Measurements from ENCODE around the gene ZNF831. TPM values are rescaled to one million over a fixed set of nuclear protein-coding genes. Genes with fewer than 3 reads are reported as not detected.

The ZNF831 gene
- total RNA-seq, 1 donor, result not detected

GRCh38 chr20:59232618-59233017, 69.0 kb downstream of the ZNF831 start:
- no peak overlapping the region for H3K4me3 ChIP-seq (ENCODE audit: low read depth, low read length)
- no peak for DNase-seq (ENCODE audit: low read depth)
- TF ChIP-seq CTCF (IDR thresholded peaks at IDR 0.05; ENCODE audit: insufficient read depth, low read length), result no peak

- DNase-seq (ENCODE audit: low read depth), result no peak
- TF ChIP-seq CTCF (IDR thresholded peaks at IDR 0.05; ENCODE audit: insufficient read depth, low read length), result no peak
- H3K4me3 ChIP-seq (ENCODE audit: low read depth, low read length), result no peak overlapping the region
Observed at GRCh38 chr20:59235226-59235625, 71.6 kb downstream of the ZNF831 start.

GRCh38 chr20:59240006-59240405, 76.4 kb downstream of the ZNF831 start:
- H3K4me3 ChIP-seq (ENCODE audit: low read depth, low read length), result no peak overlapping the region
- no peak for DNase-seq (ENCODE audit: low read depth)
- no peak for TF ChIP-seq CTCF (IDR thresholded peaks at IDR 0.05; ENCODE audit: insufficient read depth, low read length)

GRCh38 chr20:59242714-59243626, 79.3 kb downstream of the ZNF831 start:
- no peak overlapping the region for H3K4me3 ChIP-seq (ENCODE audit: low read depth, low read length)
- no peak for DNase-seq (ENCODE audit: low read depth)

GRCh38 chr20:59246691-59247400, 83.2 kb downstream of the ZNF831 start:
- H3K4me3 ChIP-seq (ENCODE audit: low read depth, low read length), result no peak overlapping the region
- no peak for TF ChIP-seq CTCF (IDR thresholded peaks at IDR 0.05; ENCODE audit: insufficient read depth, low read length)

More at GRCh38 chr20:59242714-59243626, 79.3 kb downstream of the ZNF831 start:
- TF ChIP-seq CTCF (IDR thresholded peaks at IDR 0.05; ENCODE audit: insufficient read depth, low read length), result no peak

GRCh38 chr20:59247731-59248684, 84.4 kb downstream of the ZNF831 start:
- TF ChIP-seq CTCF (IDR thresholded peaks at IDR 0.05; ENCODE audit: insufficient read depth, low read length), result no peak
- DNase-seq (ENCODE audit: low read depth), result no peak
- no peak overlapping the region for H3K4me3 ChIP-seq (ENCODE audit: low read depth, low read length)

More at GRCh38 chr20:59246691-59247400, 83.2 kb downstream of the ZNF831 start:
- no peak for DNase-seq (ENCODE audit: low read depth)
